CD4-positive, alpha-beta T cell (primary cell): ENCODE measurements around the gene MRGPRD. TPM values are rescaled to one million over a fixed set of nuclear protein-coding genes. Genes with fewer than 3 reads are reported as not detected.
A peak's percentile ranks its signal among the peaks of the same experiment; 100 is the strongest.

ENCODE experiments used
- ATAC-seq: fragments of 200-7000 bp; cut with Tn5 transposase; one replicate; pipeline ENCODE4 v1.10.0; 2022; ENCODE audit warnings: mild to moderate bottlenecking; ENCODE audit not compliant: poor library complexity
- CTCF ChIA-PET: fragments of 350-600 bp; sonication (Branson Sonifier 250); formaldehyde crosslinking; loops from one replicate; lab custom pipeline; 2021; ENCODE audit warnings: antibody characterized with exemption, inconsistent platforms; lab: Charles Lee
- POLR2A ChIA-PET: fragments of 350-600 bp; sonication (Branson Sonifier 250); formaldehyde crosslinking; loops from one replicate; lab custom pipeline; 2021; ENCODE audit warnings: antibody characterized with exemption, inconsistent platforms; lab: Charles Lee
- DNase-seq, 14 experiments: peaks; one replicate each; pipeline ENCODE4 v3.0.0-alpha.2; 2013 to 2020; ENCODE audit warnings: mixed read lengths in 2 of 14
- H3K27ac ChIP-seq, 2 donors: one replicate each; pipeline versions ENCODE4 v1.5.1 to v1.7.0; 2013; ENCODE audit warnings: low read length in 2 of 2, low read depth in 1 of 2, mild to moderate bottlenecking in 1 of 2
- H3K27me3 ChIP-seq, 2 experiments: 1 replicate in 1 of 2; 2 replicates in 1 of 2; pipeline versions ENCODE4 v1.6.1 to v1.7.0; 2013; ENCODE audit warnings: low read length in 2 of 2, control low read depth in 1 of 2, mild to moderate bottlenecking in 1 of 2, moderate library complexity in 1 of 2; ENCODE audit not compliant: insufficient read depth in 2 of 2, control insufficient read depth in 1 of 2
- H3K36me3 ChIP-seq: one replicate; pipeline ENCODE4 v1.6.1; 2013; ENCODE audit warnings: low read length, control low read depth; ENCODE audit not compliant: insufficient read depth
- H3K4me1 ChIP-seq: one replicate; pipeline ENCODE4 v1.6.1; 2013; ENCODE audit warnings: low read length, control low read depth; ENCODE audit not compliant: insufficient read depth
- H3K4me3 ChIP-seq: one replicate; pipeline ENCODE4 v1.5.1; 2013; ENCODE audit warnings: mild to moderate bottlenecking, low read length, moderate library complexity
- H3K9me3 ChIP-seq, 2 experiments: 1 replicate in 1 of 2; 2 replicates in 1 of 2; pipeline versions ENCODE4 v1.6.1 to v1.7.0; 2013; ENCODE audit warnings: low read length in 2 of 2, mild to moderate bottlenecking in 2 of 2, control low read depth in 1 of 2, moderate library complexity in 1 of 2; ENCODE audit not compliant: control insufficient read depth in 1 of 2, insufficient read depth in 1 of 2
- H3K27ac Mint-ChIP-seq: one replicate; pipeline ENCODE4 v1.8.0; 2020; ENCODE audit warnings: mixed read lengths
- H3K27me3 Mint-ChIP-seq: one replicate; pipeline ENCODE4 v1.8.0; 2021; ENCODE audit warnings: mixed read lengths
- H3K36me3 Mint-ChIP-seq: one replicate; pipeline ENCODE4 v1.8.0; 2021; ENCODE audit warnings: low read depth, mixed read lengths
- H3K4me1 Mint-ChIP-seq: one replicate; pipeline ENCODE4 v1.8.0; 2021; ENCODE audit warnings: low read depth, mixed read lengths
- H3K4me3 Mint-ChIP-seq: one replicate; pipeline ENCODE4 v1.8.0; 2020; ENCODE audit warnings: mild to moderate bottlenecking, mixed read lengths
- H3K9me3 Mint-ChIP-seq: one replicate; pipeline ENCODE4 v1.8.0; 2020; ENCODE audit warnings: mixed read lengths
- CTCF ChIP-seq: fragments of 200-600 bp; IDR thresholded peaks from one replicate; pipeline ENCODE4 v1.8.0; 2022; ENCODE audit warnings: antibody characterized with exemption, mild to moderate bottlenecking
- intact Hi-C, 2 experiments: fragments of 100-400 bp; cut with DNase I in 1 of 2; cut with micrococcal nuclease in 1 of 2; formaldehyde crosslinking; loops; one replicate each; pipeline versions ENCODE4 v1.15.1 to v1.9.0; 2023 to 2025; cut with DNase I, micrococcal nuclease
- total RNA-seq, 174 experiments: library from RNA in 2 of 174; stranded (reverse) in 2 of 174; gene quantifications; one replicate each; pipeline ENCODE4 v1.2.3 and lab custom pipeline; 2021 to 2026

The MRGPRD gene
- total RNA-seq, 2 experiments from 2014 or later, result not detected

GRCh38 chr11:68983801-68984200 lies 3.0 kb upstream of the MRGPRD start:
- no peaks in the 10 kb centered on the region for H3K36me3 ChIP-seq
- CTCF ChIA-PET, result no interaction called here
- POLR2A ChIA-PET, result no interaction called here
- DNase-seq (no peak), ATAC-seq (no peak)
- H3K4me1 Mint-ChIP-seq, result no peaks in the 10 kb centered on the region
- peaks cover 3% of the 10 kb centered on the region in 2 experiments for H3K9me3 ChIP-seq
- no peak overlapping the region for H3K27ac ChIP-seq
- no peak overlapping the region for H3K27ac Mint-ChIP-seq
- H3K4me3 ChIP-seq, result no peak overlapping the region
- H3K4me1 ChIP-seq, result no peaks in the 10 kb centered on the region
- no peaks in the 10 kb centered on the region for H3K27me3 ChIP-seq
- no peak for TF ChIP-seq CTCF
- H3K9me3 Mint-ChIP-seq, result peaks cover 13% of the 10 kb centered on the region
- no peak overlapping the region for H3K4me3 Mint-ChIP-seq
- H3K36me3 Mint-ChIP-seq, result peaks cover 17% of the 10 kb centered on the region
- peaks cover 30% of the 10 kb centered on the region for H3K27me3 Mint-ChIP-seq
- intact Hi-C loops, result no loop called here

GRCh38 chr11:68982134-68982533 lies 1.3 kb upstream of the MRGPRD start:
- no peak for TF ChIP-seq CTCF
- DNase-seq, result no peak
- H3K36me3 Mint-ChIP-seq, result peaks cover 8% of the 10 kb centered on the region
- H3K27me3 Mint-ChIP-seq, result peaks cover 22% of the 10 kb centered on the region
- H3K27ac Mint-ChIP-seq, result no peak overlapping the region
- H3K4me3 Mint-ChIP-seq, result no peak overlapping the region
- Histone ChIP-seq H3K27ac (no peak overlapping the region), H3K36me3 (no peaks in the 10 kb centered on the region), H3K27me3 (no peaks in the 10 kb centered on the region), H3K4me1 (no peaks in the 10 kb centered on the region), H3K4me3 (no peak overlapping the region), H3K9me3 (peaks cover 3% of the 10 kb centered on the region in 2 experiments)
- H3K9me3 Mint-ChIP-seq, result peaks cover 12% of the 10 kb centered on the region
- no peaks in the 10 kb centered on the region for H3K4me1 Mint-ChIP-seq
- CTCF ChIA-PET, result no interaction called here
- ATAC-seq, result no peak
- intact Hi-C loops, result no loop called here
- POLR2A ChIA-PET, result no interaction called here

- H3K27me3 Mint-ChIP-seq, result peaks cover 13% of the 10 kb centered on the region
- Histone ChIP-seq H3K9me3 (no peaks in the 10 kb centered on the region), H3K4me3 (no peak overlapping the region), H3K27ac (no peak overlapping the region), H3K27me3 (no peaks in the 10 kb centered on the region), H3K36me3 (no peaks in the 10 kb centered on the region), H3K4me1 (no peaks in the 10 kb centered on the region)
- intact Hi-C loops, result no loop called here
- H3K9me3 Mint-ChIP-seq, result peaks cover 6% of the 10 kb centered on the region
- H3K27ac Mint-ChIP-seq, result no peak overlapping the region
- POLR2A ChIA-PET, result no interaction called here
- CTCF ChIA-PET, result interaction anchor here (0.9 kb wide), 1 partner anchor 10 kb away, joined by 3 read pairs; no protein-coding TSS in a partner anchor
- DNase-seq, result peak in 1 of 14 experiments; percentile 26
- no peak for ATAC-seq
- no peaks in the 10 kb centered on the region for H3K4me1 Mint-ChIP-seq
- no peaks in the 10 kb centered on the region for H3K36me3 Mint-ChIP-seq
- no peak overlapping the region for H3K4me3 Mint-ChIP-seq
- no peak for TF ChIP-seq CTCF
Measured at GRCh38 chr11:68979931-68980775, 633 bp downstream of the MRGPRD start.
